GM19351 (cell line): ENCODE data around the gene RNF31.
A peak's percentile ranks its signal among the peaks of the same experiment; 100 is the strongest.
"Not testable (repeated sequence)": the region's sequence is repeated elsewhere in the genome, so short reads cannot be mapped to it uniquely, and the experiment has no call there.

Experiments
- ATAC-seq: cut with Tn5 transposase; IDR thresholded peaks from one replicate; pipeline ENCODE4 v1.9.1; 2021; ENCODE audit warnings: mild to moderate bottlenecking, moderate library complexity; ENCODE audit not compliant: unreplicated experiment

RNF31 gene

GRCh38 chr14:24196071-24197055, 49.1 kb downstream of the RNF31 start:
- peak; percentile 16 for ATAC-seq

GRCh38 chr14:24197056-24197450, 49.8 kb downstream of the RNF31 start:
- ATAC-seq: no peak

GRCh38 chr14:24198814-24199524, 51.7 kb downstream of the RNF31 start:
- no peak for ATAC-seq

GRCh38 chr14:24202538-24202937, 55.2 kb downstream of the RNF31 start:
- ATAC-seq: not testable (repeated sequence)

- ATAC-seq: not testable (repeated sequence)
These were observed 56.1 kb downstream of the RNF31 start for GRCh38 chr14:24203249-24203886.

- ATAC-seq: no peak
These were observed 57.2 kb downstream of the RNF31 start for GRCh38 chr14:24204163-24205146.

- ATAC-seq: no peak
These were observed 59.2 kb downstream of the RNF31 start for GRCh38 chr14:24206260-24207103.

- ATAC-seq: no peak
These were observed 59.8 kb downstream of the RNF31 start for GRCh38 chr14:24207104-24207551.

- ATAC-seq: no peak
These were observed 60.3 kb downstream of the RNF31 start for GRCh38 chr14:24207625-24208024.
